Effector memory CD4-positive, alpha-beta T cell (primary cell): ENCODE measurements around the gene LRCH1.

Experiments used
- DNase-seq, 3 donors: peaks; one replicate each; pipeline ENCODE4 v3.0.0-alpha.2; 2020
- H3K27ac ChIP-seq: 2 replicates; pipeline ENCODE4 v1.7.0; 2013; ENCODE audit warnings: mild to moderate bottlenecking, low read length, moderate library complexity; ENCODE audit not compliant: insufficient read depth, poor library complexity, severe bottlenecking
- H3K27me3 ChIP-seq: replicated peaks from 2 replicates; pipeline ENCODE4 v1.7.0; 2013; ENCODE audit warnings: mild to moderate bottlenecking, low read length; ENCODE audit not compliant: insufficient read depth, control insufficient read depth, poor library complexity, severe bottlenecking
- H3K36me3 ChIP-seq: 2 replicates; pipeline ENCODE4 v1.7.0; 2013; ENCODE audit warnings: mild to moderate bottlenecking, low read length, moderate library complexity; ENCODE audit not compliant: control insufficient read depth, insufficient read depth
- H3K4me1 ChIP-seq: 2 replicates; pipeline ENCODE4 v1.7.0; 2013; ENCODE audit warnings: low read length, mild to moderate bottlenecking; ENCODE audit not compliant: control insufficient read depth, insufficient read depth, poor library complexity, severe bottlenecking
- H3K4me3 ChIP-seq: 2 replicates; pipeline ENCODE4 v1.7.0; 2013; ENCODE audit warnings: low read length, low read depth, mild to moderate bottlenecking; ENCODE audit not compliant: insufficient read depth, poor library complexity, severe bottlenecking
- H3K9me3 ChIP-seq: 2 replicates; pipeline ENCODE4 v1.7.0; 2013; ENCODE audit warnings: mild to moderate bottlenecking, low read length, moderate library complexity; ENCODE audit not compliant: control insufficient read depth

Gene LRCH1

DNA sequence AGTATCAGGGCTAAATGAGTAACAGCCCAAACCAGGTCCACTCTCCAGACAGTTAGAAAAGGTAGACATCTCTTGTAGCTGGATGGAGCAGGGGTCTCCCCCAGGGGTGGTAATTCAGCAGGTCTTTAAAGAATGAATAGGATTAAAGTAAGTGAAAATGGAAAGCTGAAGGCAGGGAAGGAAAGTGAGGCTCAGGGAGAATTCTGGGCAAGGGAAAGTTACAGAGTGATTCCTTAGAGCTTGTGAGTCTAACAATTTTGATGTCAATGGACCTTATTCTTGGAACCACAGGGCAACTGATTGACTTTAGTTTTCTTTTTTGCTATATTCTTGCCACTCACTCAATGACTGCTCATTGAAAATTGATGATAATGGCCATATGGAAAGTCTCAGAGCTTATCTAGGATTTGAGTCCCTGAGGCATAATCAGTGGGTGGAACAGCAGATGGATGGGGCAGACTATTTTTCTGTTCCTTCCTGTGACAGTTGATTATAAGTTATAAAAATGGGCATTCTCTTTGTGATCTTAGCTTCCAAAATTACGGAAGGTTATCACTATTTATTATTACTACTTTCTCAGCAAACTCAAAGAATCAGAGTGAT is 76.9 kb downstream of the LRCH1 start:
- H3K4me1 ChIP-seq: peaks cover 11% of the 10 kb centered on the region
- no peaks in the 10 kb centered on the region for H3K36me3 ChIP-seq
- no peak overlapping the region for H3K4me3 ChIP-seq
- H3K27me3 ChIP-seq: no peaks in the 10 kb centered on the region
- DNase-seq: no peak
- no peak overlapping the region for H3K27ac ChIP-seq
- H3K9me3 ChIP-seq: no peaks in the 10 kb centered on the region

DNA sequence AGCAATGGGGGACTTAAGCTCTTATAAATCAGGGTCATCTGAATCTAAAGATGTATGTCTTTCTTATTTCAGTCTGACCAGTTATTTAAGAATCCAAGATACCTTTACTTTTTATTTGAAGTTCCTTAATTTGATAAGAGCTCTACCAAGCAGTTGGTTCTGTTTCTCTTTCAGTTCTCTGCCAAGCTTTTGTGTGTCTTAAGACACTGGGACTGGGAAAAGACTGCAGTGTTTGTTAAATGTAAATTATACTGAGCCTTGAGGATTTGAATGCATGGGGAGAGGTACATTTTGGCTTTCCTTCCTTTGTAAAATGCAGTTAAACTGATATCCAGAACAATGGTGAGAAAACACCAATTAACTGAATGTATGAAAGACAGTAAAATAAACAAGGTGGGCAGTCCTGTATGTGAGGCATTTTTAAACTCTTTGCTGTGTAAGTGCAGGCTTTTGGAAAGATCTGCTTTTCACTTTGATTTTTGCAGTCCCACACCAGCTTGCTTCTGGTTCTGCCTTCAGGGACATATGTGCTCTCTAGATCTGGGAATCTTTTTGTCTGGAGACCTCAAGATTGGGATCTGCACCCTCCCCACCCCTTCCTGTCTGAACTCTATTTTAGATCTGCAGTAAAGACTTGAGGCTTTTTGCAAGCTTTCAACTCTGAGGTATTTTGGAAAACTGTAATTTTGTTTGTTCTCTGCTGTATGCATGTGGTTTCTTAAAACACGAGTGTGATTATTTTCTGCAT is 77.6 kb downstream of the LRCH1 start:
- Histone ChIP-seq H3K27ac (no peak overlapping the region), H3K4me1 (peaks cover 9% of the 10 kb centered on the region), H3K27me3 (no peaks in the 10 kb centered on the region), H3K4me3 (no peak overlapping the region), H3K36me3 (no peaks in the 10 kb centered on the region), H3K9me3 (no peaks in the 10 kb centered on the region)
- no peak for DNase-seq

DNA sequence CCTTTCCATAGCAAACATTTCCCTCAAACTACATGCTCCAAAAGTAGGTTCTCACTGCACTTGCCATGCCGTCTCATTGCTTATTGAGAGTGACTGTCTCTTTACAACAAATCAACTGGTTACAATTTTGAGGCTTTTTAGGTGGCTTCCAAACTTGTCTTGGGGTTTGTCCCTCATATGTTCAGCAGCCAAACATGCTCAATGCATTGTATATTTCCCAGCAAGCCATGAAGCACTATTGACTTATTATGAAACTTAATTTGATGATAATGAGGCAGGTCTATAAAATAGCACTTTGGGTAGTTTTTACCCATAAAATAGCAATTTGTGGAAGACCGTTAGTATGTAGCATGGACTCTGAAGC is 78.2 kb downstream of the LRCH1 start:
- H3K27ac ChIP-seq: no peak overlapping the region
- H3K4me3 ChIP-seq: no peak overlapping the region
- H3K4me1 ChIP-seq: peaks cover 6% of the 10 kb centered on the region
- no peak for DNase-seq
- no peaks in the 10 kb centered on the region for H3K9me3 ChIP-seq
- H3K36me3 ChIP-seq: no peaks in the 10 kb centered on the region
- H3K27me3 ChIP-seq: no peaks in the 10 kb centered on the region

GRCh38 chr13:46632176-46632575 is 79.2 kb downstream of the LRCH1 start:
- Histone ChIP-seq H3K27ac (no peak overlapping the region), H3K9me3 (no peaks in the 10 kb centered on the region), H3K27me3 (no peaks in the 10 kb centered on the region), H3K4me3 (no peak overlapping the region), H3K36me3 (no peaks in the 10 kb centered on the region), H3K4me1 (peaks cover 6% of the 10 kb centered on the region)
- no peak for DNase-seq

DNA sequence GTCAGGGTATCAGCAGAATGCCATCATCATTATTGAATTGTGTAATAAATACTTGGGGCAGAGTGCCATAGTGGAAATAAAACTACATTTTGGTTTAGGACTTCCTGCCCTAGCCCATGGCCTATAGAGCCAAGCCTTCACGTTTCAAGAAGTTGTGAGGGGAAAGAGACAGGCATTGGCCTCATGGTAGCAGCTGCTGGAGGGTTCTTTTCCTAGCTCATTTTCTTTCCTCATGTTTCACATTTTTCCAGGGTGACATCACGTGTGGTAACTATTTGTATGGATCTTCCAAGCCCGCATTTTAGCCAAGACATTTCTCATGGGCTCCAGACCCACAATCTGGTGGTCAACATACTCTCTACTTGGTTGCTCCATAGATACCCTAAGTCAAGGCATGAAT is 80.4 kb downstream of the LRCH1 start:
- Histone ChIP-seq H3K27ac (no peak overlapping the region), H3K36me3 (no peaks in the 10 kb centered on the region), H3K4me1 (peaks cover 6% of the 10 kb centered on the region), H3K27me3 (no peaks in the 10 kb centered on the region), H3K4me3 (no peak overlapping the region), H3K9me3 (no peaks in the 10 kb centered on the region)
- DNase-seq: no peak

GRCh38 chr13:46636451-46636850 is 83.5 kb downstream of the LRCH1 start:
- no peak overlapping the region for H3K4me3 ChIP-seq
- DNase-seq: no peak
- H3K27me3 ChIP-seq: no peaks in the 10 kb centered on the region
- no peak overlapping the region for H3K27ac ChIP-seq
- no peaks in the 10 kb centered on the region for H3K9me3 ChIP-seq
- no peaks in the 10 kb centered on the region for H3K36me3 ChIP-seq
- H3K4me1 ChIP-seq: no peaks in the 10 kb centered on the region

DNA sequence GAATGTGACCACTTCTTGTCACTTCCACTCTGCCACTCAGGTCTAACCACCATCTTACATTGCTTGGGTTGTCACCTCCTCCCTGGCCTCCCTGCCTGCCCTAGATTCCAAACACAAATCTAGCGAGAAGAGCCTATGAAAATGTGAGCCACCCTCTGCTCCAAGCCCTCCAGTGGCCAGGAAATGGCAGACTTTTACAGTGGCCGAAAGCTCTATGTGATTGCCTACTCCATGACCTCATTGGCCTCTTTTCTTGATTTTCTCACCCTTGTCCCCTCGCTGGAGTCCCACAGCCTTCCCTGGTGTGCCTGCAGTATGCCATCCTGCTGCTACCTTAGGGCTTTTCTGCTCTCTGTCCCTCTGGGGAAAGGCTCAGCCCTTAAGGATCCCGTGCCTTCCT is 84.2 kb downstream of the LRCH1 start:
- Histone ChIP-seq H3K4me1 (no peaks in the 10 kb centered on the region), H3K4me3 (no peak overlapping the region), H3K36me3 (no peaks in the 10 kb centered on the region), H3K9me3 (no peaks in the 10 kb centered on the region), H3K27ac (no peak overlapping the region), H3K27me3 (no peaks in the 10 kb centered on the region)
- DNase-seq: no peak

GRCh38 chr13:46638262-46638661 is 85.3 kb downstream of the LRCH1 start:
- H3K9me3 ChIP-seq: no peaks in the 10 kb centered on the region
- no peaks in the 10 kb centered on the region for H3K36me3 ChIP-seq
- no peak for DNase-seq
- no peak overlapping the region for H3K27ac ChIP-seq
- H3K27me3 ChIP-seq: no peaks in the 10 kb centered on the region
- H3K4me3 ChIP-seq: no peak overlapping the region
- H3K4me1 ChIP-seq: no peaks in the 10 kb centered on the region

DNA sequence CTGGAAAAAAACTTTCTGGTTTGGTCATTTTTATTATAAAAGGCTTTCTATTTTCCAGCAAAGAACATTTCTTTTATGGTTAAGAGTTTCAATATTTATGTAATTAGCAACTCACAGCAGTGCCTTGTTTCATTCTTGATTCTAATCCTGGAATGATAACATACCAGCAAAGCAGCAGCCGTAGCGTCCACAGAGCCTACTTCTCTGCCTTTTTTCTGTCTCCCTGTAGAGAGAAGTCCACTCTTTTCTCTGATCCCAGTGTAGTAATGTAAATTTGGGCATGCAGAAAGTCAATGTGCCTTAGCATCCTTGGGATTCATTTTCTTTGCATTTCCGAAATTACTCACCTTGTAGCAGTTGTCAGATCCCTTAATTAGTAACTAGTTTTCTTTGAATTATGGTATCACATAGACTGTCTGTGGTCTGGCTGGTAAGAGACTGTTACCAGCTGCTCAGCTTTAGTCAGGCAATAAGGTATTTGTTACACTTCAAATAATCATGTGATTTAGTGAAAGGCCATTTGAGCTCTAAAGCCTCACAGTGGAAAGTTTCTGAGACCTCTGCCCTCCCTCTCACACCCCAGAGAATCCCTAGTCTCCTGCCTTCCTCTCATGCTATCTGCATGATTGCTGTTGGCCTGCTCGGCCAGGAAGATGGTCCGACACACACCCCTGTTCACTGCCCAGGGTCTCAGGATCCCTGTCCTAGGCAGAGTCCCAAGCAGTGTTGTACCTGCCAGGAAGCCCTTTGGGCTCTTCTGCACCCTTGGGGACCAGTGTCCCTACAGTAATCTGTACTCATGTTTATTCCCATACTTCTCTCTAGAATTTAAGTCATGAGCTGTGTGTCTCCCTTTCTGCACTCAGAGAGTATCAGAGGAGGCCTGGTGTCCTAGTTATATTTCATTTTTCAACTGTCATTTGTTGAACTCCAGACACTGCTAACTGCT is 86.3 kb downstream of the LRCH1 start:
- H3K27ac ChIP-seq: no peak overlapping the region
- no peaks in the 10 kb centered on the region for H3K9me3 ChIP-seq
- H3K27me3 ChIP-seq: no peaks in the 10 kb centered on the region
- DNase-seq: no peak
- no peaks in the 10 kb centered on the region for H3K4me1 ChIP-seq
- no peaks in the 10 kb centered on the region for H3K36me3 ChIP-seq
- H3K4me3 ChIP-seq: no peak overlapping the region

GRCh38 chr13:46640843-46641242 is 87.9 kb downstream of the LRCH1 start:
- Histone ChIP-seq H3K4me1 (no peaks in the 10 kb centered on the region), H3K27me3 (no peaks in the 10 kb centered on the region), H3K36me3 (no peaks in the 10 kb centered on the region), H3K27ac (no peak overlapping the region), H3K4me3 (no peak overlapping the region), H3K9me3 (no peaks in the 10 kb centered on the region)
- DNase-seq: no peak
